ENCODE measurements around the gene FNIP1.

Gene FNIP1

DNA sequence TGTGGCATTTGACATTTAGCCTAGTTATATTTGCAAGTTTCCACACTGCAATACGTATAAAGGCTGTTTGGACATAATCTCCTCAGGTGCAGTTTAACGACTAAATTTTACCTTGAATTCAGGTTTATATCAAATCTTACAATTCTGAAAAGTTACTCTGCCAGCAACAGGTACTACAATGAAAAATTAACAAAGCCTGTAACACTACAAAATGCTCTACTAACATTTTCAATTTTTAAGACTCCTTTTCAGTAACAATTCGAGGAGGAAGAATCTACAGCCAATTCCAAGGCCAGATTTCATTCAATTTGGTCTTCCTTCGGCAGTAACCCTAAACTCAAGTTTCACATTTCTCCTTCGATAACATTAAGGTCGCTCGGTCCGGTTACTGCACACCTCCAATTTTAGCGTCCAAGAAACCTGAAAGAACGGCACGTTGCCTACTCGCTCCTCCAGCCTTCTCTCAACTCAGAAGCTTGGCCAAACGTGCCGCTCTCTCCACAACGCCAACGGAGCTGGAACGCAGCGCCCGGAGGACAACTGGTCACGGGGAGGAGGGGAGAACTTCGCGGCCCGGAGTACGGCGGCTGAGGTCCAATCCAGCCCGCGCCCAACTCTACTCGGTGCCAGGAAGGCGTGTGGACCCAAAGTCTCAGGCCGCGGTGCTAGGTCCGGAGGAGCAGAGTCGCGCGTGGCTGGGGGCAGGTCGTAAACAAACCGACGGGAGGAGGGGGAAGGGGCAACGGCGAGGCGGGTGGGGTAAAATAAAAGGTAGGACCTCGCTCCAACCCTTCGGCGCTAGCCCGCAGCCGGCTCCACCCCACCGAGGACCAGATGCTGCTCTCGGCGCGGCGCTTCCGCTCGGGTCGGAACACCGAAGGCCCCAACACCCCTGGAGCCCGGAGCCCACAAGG is 681 bp downstream of the FNIP1 start:
- peak; percentile 52 for DNase-seq (ENCODE audit: low read depth, low spot score)
- peak overlapping the region; percentile 93 for H3K4me3 ChIP-seq (ENCODE audit: low read depth, low read length)
- no peak for TF ChIP-seq CTCF (IDR thresholded peaks at IDR 0.05; ENCODE audit: low read depth, low read length)

GRCh38 chr5:131795228-131795627 is 1.6 kb downstream of the FNIP1 start:
- in situ Hi-C loops (cut with HindIII; ENCODE audit: low sequenced_read_pairs), result no loop called here
- H3K4me3 ChIP-seq (ENCODE audit: low read depth, low read length), result peak overlapping the region; percentile 93
- no peak for TF ChIP-seq CTCF (IDR thresholded peaks at IDR 0.05; ENCODE audit: low read depth, low read length)
- DNase-seq (ENCODE audit: low read depth, low spot score), result no peak

More for the DNA sequence above, 681 bp downstream of the FNIP1 start:
- in situ Hi-C loops (cut with HindIII; ENCODE audit: low sequenced_read_pairs), result no loop called here

DNA sequence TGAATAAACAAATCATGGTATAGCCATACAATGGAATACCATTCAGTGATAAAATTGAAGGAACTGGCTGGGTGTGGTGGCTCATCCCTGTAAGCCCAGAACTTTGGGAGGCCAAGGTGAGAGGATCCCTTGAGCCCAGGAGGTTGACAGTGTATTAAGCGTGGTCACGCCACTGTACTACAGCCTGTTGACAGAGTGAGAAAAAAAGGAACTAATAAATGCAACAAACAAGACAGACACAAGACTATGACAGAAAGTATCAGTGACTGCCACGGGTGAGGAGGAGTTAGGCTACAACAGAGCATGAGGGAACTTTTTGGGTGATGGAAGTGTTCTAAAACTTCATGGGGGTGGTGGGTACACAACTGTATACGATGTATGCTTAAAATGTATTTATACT is 2.2 kb downstream of the FNIP1 start:
- no peak for TF ChIP-seq CTCF (IDR thresholded peaks at IDR 0.05; ENCODE audit: low read depth, low read length)
- in situ Hi-C loops (cut with HindIII; ENCODE audit: low sequenced_read_pairs), result no loop called here
- DNase-seq (ENCODE audit: low read depth, low spot score), result no peak
- no peak overlapping the region for H3K4me3 ChIP-seq (ENCODE audit: low read depth, low read length)

DNA sequence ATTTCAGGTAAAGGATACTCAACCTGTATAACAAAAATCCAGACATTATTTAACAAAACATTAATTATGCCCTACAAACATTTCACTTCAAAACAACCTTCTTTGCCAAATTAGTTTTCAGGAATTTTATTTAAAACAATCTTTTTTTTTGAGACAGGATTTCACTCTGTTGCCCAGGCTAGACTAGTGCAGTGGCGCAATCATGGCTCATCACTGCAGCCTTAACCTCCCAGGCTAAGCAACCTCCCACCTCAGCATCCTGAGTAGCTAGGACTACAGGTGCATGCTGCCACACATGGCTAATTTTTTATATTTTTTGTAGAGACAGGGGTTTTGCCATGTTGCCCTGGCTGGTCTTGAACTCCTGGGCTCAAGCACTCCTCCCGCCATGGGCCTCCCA is 3.9 kb downstream of the FNIP1 start:
- no peak overlapping the region for H3K4me3 ChIP-seq (ENCODE audit: low read depth, low read length)
- no peak for TF ChIP-seq CTCF (IDR thresholded peaks at IDR 0.05; ENCODE audit: low read depth, low read length)
- in situ Hi-C loops (cut with HindIII; ENCODE audit: low sequenced_read_pairs), result no loop called here
- no peak for DNase-seq (ENCODE audit: low read depth, low spot score)

- DNase-seq (ENCODE audit: low read depth, low spot score), result no peak
- no peak for TF ChIP-seq CTCF (IDR thresholded peaks at IDR 0.05; ENCODE audit: low read depth, low read length)
- H3K4me3 ChIP-seq (ENCODE audit: low read depth, low read length), result no peak overlapping the region
- in situ Hi-C loops (cut with HindIII; ENCODE audit: low sequenced_read_pairs), result no loop called here
Measured at GRCh38 chr5:131791866-131792265, 5.0 kb downstream of the FNIP1 start.

DNA sequence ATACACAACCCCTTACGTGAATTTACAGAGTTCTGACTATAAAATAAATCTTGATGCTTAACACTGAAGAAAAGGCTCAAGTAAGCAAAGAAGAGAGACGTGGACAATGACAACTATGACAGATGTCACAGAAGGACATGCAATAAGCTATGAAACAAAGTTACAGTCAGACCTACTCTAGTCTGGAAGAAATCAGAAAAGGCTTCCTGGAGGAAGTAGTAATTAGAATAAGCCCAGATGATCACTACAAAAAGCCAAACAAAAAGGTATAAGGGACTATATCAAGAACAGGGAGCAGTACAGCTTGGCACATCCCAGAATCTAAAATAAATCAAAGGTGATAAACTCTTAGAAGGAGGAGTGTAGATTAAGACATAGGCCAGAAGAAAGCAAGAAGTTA is 6.3 kb downstream of the FNIP1 start:
- DNase-seq (ENCODE audit: low read depth, low spot score), result no peak
- in situ Hi-C loops (cut with HindIII; ENCODE audit: low sequenced_read_pairs), result no loop called here
- no peak for TF ChIP-seq CTCF (IDR thresholded peaks at IDR 0.05; ENCODE audit: low read depth, low read length)

More for the DNA sequence above, 6.3 kb downstream of the FNIP1 start:
- no peak overlapping the region for H3K4me3 ChIP-seq (ENCODE audit: low read depth, low read length)

Data from astrocyte of the spinal cord (primary cell).